Panc1 (cell line): Measurements from ENCODE around the gene RNF213. TPM values are rescaled to one million over a fixed set of nuclear protein-coding genes. Genes with fewer than 3 reads are reported as not detected.

Experiments
- ATAC-seq: fragments of 200-7000 bp; cut with Tn5 transposase; 2 replicates; pipeline ENCODE4 v1.9.1; 2020; ENCODE audit warnings: mild to moderate bottlenecking, moderate library complexity
- BruUV-seq: library from RNA; stranded (reverse); fragments of 400-500 nt; replicated peaks from 2 replicates; lab custom pipeline; 2021; lab: Mats Ljungman, UMichigan
- CTCF ChIA-PET: fragments of 300-600 bp; sonication (Branson Sonifier 250); formaldehyde crosslinking; loops from one replicate; lab custom pipeline; 2022; ENCODE audit warnings: antibody characterized with exemption; lab: Charles Lee
- POLR2A ChIA-PET: fragments of 300-600 bp; sonication (Branson Sonifier 250); formaldehyde crosslinking; loops from one replicate; lab custom pipeline; 2022; ENCODE audit warnings: antibody characterized with exemption; lab: Charles Lee
- DNase-seq: peaks from one replicate; pipeline ENCODE4 v3.0.0-alpha.2; 2010; ENCODE audit warnings: low read depth, low spot score
- H3K27ac ChIP-seq: 2 replicates; pipeline ENCODE4 v1.5.1; 2011; ENCODE audit warnings: mild to moderate bottlenecking, low read length, inconsistent platforms
- H3K27me3 ChIP-seq: fragments of 200-500 bp; sonication (Bioruptor generic); 2 replicates; pipeline ENCODE4 v1.6.0; 2014; ENCODE audit warnings: low read length, inconsistent platforms; ENCODE audit not compliant: control insufficient read depth, insufficient read depth
- H3K36me3 ChIP-seq: fragments of 200-500 bp; sonication (Bioruptor generic); 2 replicates; pipeline ENCODE4 v1.5.1; 2014; ENCODE audit warnings: inconsistent platforms, mild to moderate bottlenecking, low read length, moderate library complexity; ENCODE audit not compliant: control insufficient read depth, insufficient read depth
- H3K4me1 ChIP-seq: 2 replicates; pipeline ENCODE4 v1.5.1; 2011; ENCODE audit warnings: inconsistent platforms, mild to moderate bottlenecking, low read length, moderate library complexity; ENCODE audit not compliant: control insufficient read depth, insufficient read depth
- H3K4me3 ChIP-seq, 2 experiments: 2 replicates each; pipeline ENCODE4 v1.5.1; 2011 to 2012; ENCODE audit warnings: low read depth in 2 of 2, low read length in 2 of 2, mild to moderate bottlenecking in 2 of 2, inconsistent platforms in 1 of 2, moderate library complexity in 1 of 2
- H3K9me3 ChIP-seq: fragments of 200-500 bp; sonication (Bioruptor generic); 2 replicates; pipeline ENCODE4 v1.5.1; 2014; ENCODE audit warnings: low read depth, mild to moderate bottlenecking, inconsistent platforms, low read length, moderate library complexity; ENCODE audit not compliant: control insufficient read depth, insufficient read depth
- CTCF ChIP-seq: fragments of 450-650 bp; IDR thresholded peaks from 2 replicates; pipeline ENCODE4 v1.5.1; 2017; ENCODE audit warnings: mild to moderate bottlenecking
- POLR2AphosphoS5 ChIP-seq: IDR thresholded peaks from 2 replicates; pipeline ENCODE4 v1.6.1; 2012; ENCODE audit warnings: mild to moderate bottlenecking, low read depth, low read length, moderate library complexity
- REST ChIP-seq, 2 experiments: IDR thresholded peaks; 2 replicates each; pipeline ENCODE4 v1.6.1; 2011 to 2012; ENCODE audit warnings: low read depth in 2 of 2, control low read depth in 1 of 2, low read length in 1 of 2, mild to moderate bottlenecking in 1 of 2, moderate library complexity in 1 of 2; ENCODE audit not compliant: insufficient read depth in 1 of 2
- SIN3A ChIP-seq: IDR thresholded peaks from 2 replicates; pipeline ENCODE4 v1.6.1; 2012; ENCODE audit warnings: low read depth, mild to moderate bottlenecking, low read length, moderate library complexity, borderline replicate concordance; ENCODE audit not compliant: insufficient read depth
- TCF7L2 ChIP-seq: IDR thresholded peaks from 2 replicates; pipeline ENCODE4 v1.6.1; 2011; ENCODE audit warnings: mild to moderate bottlenecking, low read depth, low read length, inconsistent platforms
- in situ Hi-C: cut with HindIII; loops from 2 replicates; pipeline ENCODE4 v1.10.0; 2016; ENCODE audit warnings: low sequenced_read_pairs, low pct_unique_long_range_greater_than_20kb
- intact Hi-C: fragments of 100-400 bp; cut with micrococcal nuclease; formaldehyde crosslinking; loops from one replicate; pipeline ENCODE4 v1.10.0; 2022; ENCODE audit not compliant: unreplicated experiment
- total RNA-seq: library from RNA; stranded (reverse); gene quantifications from one replicate; pipeline ENCODE4 v1.2.1, GENCODE V29; 2021; ENCODE audit not compliant: unreplicated experiment

The RNF213 gene
- total RNA-seq, 1 experiment from 2014 or later: 230 TPM

GRCh38 chr17:80367503-80367902 is 106.9 kb downstream of the RNF213 start:
- intact Hi-C loops: no loop called here
- CTCF ChIA-PET: no interaction called here
- no peak overlapping the region for H3K4me3 ChIP-seq
- no peaks in the 10 kb centered on the region for H3K4me1 ChIP-seq
- H3K27ac ChIP-seq: no peak overlapping the region
- H3K27me3 ChIP-seq: no peaks in the 10 kb centered on the region
- TF ChIP-seq REST (IDR thresholded peaks at IDR 0.05; ENCODE audit: insufficient read depth in 1 of 2, low read depth in 2 of 2, low read length in 1 of 2) (no peak), SIN3A (no peak), CTCF (no peak), TCF7L2 (no peak), POLR2AphosphoS5 (no peak)
- no TSS peak for BruUV-seq
- ATAC-seq (no peak), DNase-seq (no peak)
- in situ Hi-C loops: no loop called here
- POLR2A ChIA-PET: no interaction called here
- H3K36me3 ChIP-seq: peaks cover 74% of the 10 kb centered on the region
- no peaks in the 10 kb centered on the region for H3K9me3 ChIP-seq

GRCh38 chr17:80371196-80371595 is 110.5 kb downstream of the RNF213 start:
- Histone ChIP-seq H3K4me3 (no peak overlapping the region), H3K9me3 (no peaks in the 10 kb centered on the region), H3K4me1 (no peaks in the 10 kb centered on the region), H3K36me3 (peaks cover 69% of the 10 kb centered on the region), H3K27ac (no peak overlapping the region), H3K27me3 (no peaks in the 10 kb centered on the region)
- intact Hi-C loops (no loop called here), in situ Hi-C loops (no loop called here)
- TF ChIP-seq SIN3A (no peak), REST (IDR thresholded peaks at IDR 0.05; ENCODE audit: insufficient read depth in 1 of 2, low read depth in 2 of 2, low read length in 1 of 2) (no peak), TCF7L2 (no peak), CTCF (no peak), POLR2AphosphoS5 (no peak)
- ATAC-seq: no peak
- TSS peak; percentile 28 for BruUV-seq
- DNase-seq: no peak
- CTCF ChIA-PET: no interaction called here
- POLR2A ChIA-PET: no interaction called here
